Pancreas (tissue), 10 donors: ENCODE measurements around the gene C1QTNF8. TPM values are rescaled to one million over a fixed set of nuclear protein-coding genes. Genes with fewer than 3 reads are reported as not detected.

ENCODE experiments used
- ATAC-seq, 4 donors: fragments of 200-7000 bp; cut with Tn5 transposase; one replicate each; pipeline versions ENCODE4 v1.8.0 to v1.9.1; 2020; ENCODE audit warnings: mild to moderate bottlenecking in 4 of 4, moderate library complexity in 4 of 4
- DNase-seq, 6 donors: peaks; one replicate each; pipeline ENCODE4 v3.0.0-alpha.2; 2020
- FAIRE-seq: peaks from 2 replicates; lab custom pipeline; 2012; peaks lifted over from hg19 to GRCh38; lab: Jason Lieb, UNC
- H3K27ac ChIP-seq, 4 donors: fragments of 200-600 bp; sonication (generic); 1 replicate in 3 of 4; 2 replicates in 1 of 4; pipeline versions ENCODE4 v1.5.0 to v1.8.0; 2020
- H3K27me3 ChIP-seq, 4 donors: fragments of 200-600 bp; one replicate each; pipeline ENCODE4 v1.8.0; 2021
- H3K36me3 ChIP-seq, 3 donors: fragments of 200-600 bp; sonication (generic) in 1 of 3; one replicate each; pipeline versions ENCODE4 v1.5.0 to v1.8.0; 2020 to 2021
- H3K4me1 ChIP-seq, 3 donors: fragments of 200-600 bp; one replicate each; pipeline ENCODE4 v1.8.0; 2021
- H3K4me3 ChIP-seq, 4 donors: fragments of 200-600 bp; sonication (generic) in 2 of 4; one replicate each; pipeline versions ENCODE4 v1.5.0 to v1.8.0; 2020 to 2021
- H3K9me3 ChIP-seq, 4 donors: fragments of 200-600 bp; one replicate each; pipeline ENCODE4 v1.8.0; 2021
- CTCF ChIP-seq, 4 donors: fragments of 200-600 bp; sonication (generic) in 3 of 4; IDR thresholded peaks; one replicate each; pipeline versions ENCODE4 v1.5.0 to v1.8.0; 2021; ENCODE audit warnings: antibody characterized with exemption in 4 of 4
- WGBS, 2 donors: extraction: QIAGEN DNeasy Blood & Tissue Kit; methylation state at CpG; one replicate each; pipeline ENCODE4 v1.1.7; 2013; 5-methylcytosine and 5-hydroxymethylcytosine counted together
- intact Hi-C, 3 donors: fragments of 100-400 bp; cut with DNase I; formaldehyde crosslinking; loops; one replicate each; pipeline versions ENCODE4 v1.11.1 to v1.14.2; 2022
- polyA plus RNA-seq, 2 donors: library from polyadenylated mRNA; stranded (reverse); fragments of 200-250 nt; gene quantifications; one replicate each; pipeline ENCODE4 v1.2.3, GENCODE V29; 2013
- total RNA-seq, 6 donors: library from RNA; stranded (reverse); fragmentation: NEBNext Ultra II Directional in 4 of 6; extraction: Animal tissue kit (Norgen Biotek cat#: 25700) in 4 of 6; gene quantifications; one replicate each; pipeline versions ENCODE4 v1.2.1 to v1.2.4, GENCODE V29; 2021 to 2023
- donor health status: healthy with polysubstance abuse.
- donor health status: DM: no; HTN: no; CAD: no; lungs with moderate emphysema.
- donor health status: DM: no; HTN: no; CAD: no.
- donor health status: control.
- donor health status: control.
- donor health status: Bipolar disorder and iron deficiency.
- donor health status: DM: yes; HTN: yes; CAD: no.
- donor health status: DM: no; HTN: no; CAD: no.
- donor health status: DM: no; HTN: no; CAD: no.
- donor health status: DM: yes; HTN: yes; CAD: no.

Gene C1QTNF8
- total and polyA plus RNA-seq, 8 donors = 0.23 TPM; not detected in 7

GRCh38 chr16:1117176-1117900 is 21.3 kb upstream of the C1QTNF8 start:
- intact Hi-C loops = no loop called here
- WGBS, 2 donors = 53 to 54% methylated on average over 31 to 34 of the region's 34 CpGs

GRCh38 chr16:1116693-1117077 is 20.6 kb upstream of the C1QTNF8 start:
- Histone ChIP-seq H3K4me3 (no peak overlapping the region), H3K27me3 (no peaks in the 10 kb centered on the region), H3K4me1 (no peaks in the 10 kb centered on the region), H3K27ac (no peak overlapping the region), H3K36me3 (no peaks in the 10 kb centered on the region), H3K9me3 (no peaks in the 10 kb centered on the region)
- DNase-seq (no peak), FAIRE-seq (no peak), ATAC-seq (no peak)
- WGBS, 2 donors = 42 to 59% methylated on average over 9 to 16 of the region's 16 CpGs
- intact Hi-C loops = no loop called here
- no peak for TF ChIP-seq CTCF (IDR thresholded peaks at IDR 0.05)

More at GRCh38 chr16:1117176-1117900, 21.3 kb upstream of the C1QTNF8 start:
- no peak for ATAC-seq
- H3K9me3 ChIP-seq = no peaks in the 10 kb centered on the region
- H3K36me3 ChIP-seq = no peaks in the 10 kb centered on the region
- no peaks in the 10 kb centered on the region for H3K27me3 ChIP-seq
- no peak for TF ChIP-seq CTCF (IDR thresholded peaks at IDR 0.05)
- no peak for FAIRE-seq
- no peaks in the 10 kb centered on the region for H3K4me1 ChIP-seq
- H3K4me3 ChIP-seq = no peak overlapping the region
- DNase-seq = no peak
- H3K27ac ChIP-seq = no peak overlapping the region

- DNase-seq = no peak
- FAIRE-seq = no peak
- no peaks in the 10 kb centered on the region for H3K4me1 ChIP-seq
- H3K27ac ChIP-seq = no peak overlapping the region
- ATAC-seq = no peak
- H3K36me3 ChIP-seq = no peaks in the 10 kb centered on the region
- no peak overlapping the region for H3K4me3 ChIP-seq
- no peaks in the 10 kb centered on the region for H3K9me3 ChIP-seq
- H3K27me3 ChIP-seq = no peaks in the 10 kb centered on the region
- 64 to 84% methylated on average over 15 of the region's 15 CpGs for WGBS, 2 donors
- no peak for TF ChIP-seq CTCF (IDR thresholded peaks at IDR 0.05)
- intact Hi-C loops = no loop called here
Measured at GRCh38 chr16:1113889-1114526, 18.0 kb upstream of the C1QTNF8 start.

- Histone ChIP-seq H3K9me3 (no peaks in the 10 kb centered on the region), H3K27ac (no peak overlapping the region), H3K4me1 (no peaks in the 10 kb centered on the region), H3K36me3 (no peaks in the 10 kb centered on the region), H3K27me3 (no peaks in the 10 kb centered on the region), H3K4me3 (no peak overlapping the region)
- no peak for TF ChIP-seq CTCF (IDR thresholded peaks at IDR 0.05)
- no peak for FAIRE-seq
- no peak for DNase-seq
- intact Hi-C loops = no loop called here
- 40 to 52% methylated on average over 16 of the region's 16 CpGs for WGBS, 2 donors
- ATAC-seq = no peak
Measured at GRCh38 chr16:1113489-1113888, 17.4 kb upstream of the C1QTNF8 start.
